D721Med (cell line): ENCODE results near the gene TGFBR3.

Experiments used
- DNase-seq: peaks from one replicate; pipeline ENCODE4 v3.0.0; 2011; ENCODE audit warnings: low spot score; ENCODE audit not compliant: insufficient read length
- FAIRE-seq: peaks from 2 replicates; lab custom pipeline; 2011; peaks lifted over from hg19 to GRCh38; lab: Jason Lieb, UNC
- CTCF ChIP-seq: IDR thresholded peaks from 2 replicates; pipeline ENCODE4 v1.5.1; 2012; ENCODE audit warnings: mild to moderate bottlenecking, control low read depth; ENCODE audit not compliant: insufficient read depth; ENCODE audit errors: missing control alignments

The TGFBR3 gene

GRCh38 chr1:91816031-91816430 lies 69.9 kb downstream of the TGFBR3 start:
- FAIRE-seq (no peak), DNase-seq (no peak)
- TF ChIP-seq CTCF = no peak

- no peak for TF ChIP-seq CTCF
- DNase-seq (no peak), FAIRE-seq (no peak)
Measured at GRCh38 chr1:91814448-91814847, 71.5 kb downstream of the TGFBR3 start.

GRCh38 chr1:91813813-91814212 lies 72.1 kb downstream of the TGFBR3 start:
- no peak for TF ChIP-seq CTCF
- FAIRE-seq (no peak), DNase-seq (no peak)

- DNase-seq (no peak), FAIRE-seq (no peak)
- no peak for TF ChIP-seq CTCF
Measured at GRCh38 chr1:91811363-91812025, 74.5 kb downstream of the TGFBR3 start.

- no peak for FAIRE-seq
- no peak for TF ChIP-seq CTCF
- DNase-seq = no peak
Measured at GRCh38 chr1:91809317-91809716, 76.6 kb downstream of the TGFBR3 start.

- TF ChIP-seq CTCF = no peak
- FAIRE-seq = no peak
- DNase-seq = no peak
Measured at GRCh38 chr1:91807921-91808620, 77.9 kb downstream of the TGFBR3 start.
